Activated gamma-delta T cell treated with Interleukin-2 at 50 U/mL for 16 hours (primary cell): ENCODE results near the gene MLLT11.
"Not testable (repeated sequence)": the region's sequence is repeated elsewhere in the genome, so short reads cannot be mapped to it uniquely, and the experiment has no call there.

ENCODE experiments used
- DNase-seq: peaks from one replicate; pipeline ENCODE4 v3.0.0-alpha.2; 2020

MLLT11 gene

DNA sequence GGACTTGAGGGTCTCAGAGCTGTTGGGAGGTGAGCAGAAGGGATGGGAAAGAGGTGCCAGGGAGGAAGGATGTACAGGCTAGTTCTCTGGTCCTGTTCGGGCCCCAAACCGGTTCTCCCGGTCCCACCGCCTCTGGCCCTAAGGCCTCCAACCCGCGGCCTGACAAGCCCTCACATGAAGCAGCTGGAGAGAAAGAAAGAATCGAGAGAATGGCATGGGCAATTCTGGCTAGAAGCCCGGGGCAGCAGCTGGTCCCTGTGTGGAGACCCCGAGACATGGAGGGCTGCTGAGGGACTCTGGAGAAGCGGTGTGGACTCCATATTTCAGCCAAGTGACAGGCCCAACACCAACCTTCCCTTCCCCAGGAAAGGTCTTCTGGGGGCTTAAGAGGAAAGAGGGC is 1.5 kb upstream of the MLLT11 start:
- no peak for DNase-seq

DNA sequence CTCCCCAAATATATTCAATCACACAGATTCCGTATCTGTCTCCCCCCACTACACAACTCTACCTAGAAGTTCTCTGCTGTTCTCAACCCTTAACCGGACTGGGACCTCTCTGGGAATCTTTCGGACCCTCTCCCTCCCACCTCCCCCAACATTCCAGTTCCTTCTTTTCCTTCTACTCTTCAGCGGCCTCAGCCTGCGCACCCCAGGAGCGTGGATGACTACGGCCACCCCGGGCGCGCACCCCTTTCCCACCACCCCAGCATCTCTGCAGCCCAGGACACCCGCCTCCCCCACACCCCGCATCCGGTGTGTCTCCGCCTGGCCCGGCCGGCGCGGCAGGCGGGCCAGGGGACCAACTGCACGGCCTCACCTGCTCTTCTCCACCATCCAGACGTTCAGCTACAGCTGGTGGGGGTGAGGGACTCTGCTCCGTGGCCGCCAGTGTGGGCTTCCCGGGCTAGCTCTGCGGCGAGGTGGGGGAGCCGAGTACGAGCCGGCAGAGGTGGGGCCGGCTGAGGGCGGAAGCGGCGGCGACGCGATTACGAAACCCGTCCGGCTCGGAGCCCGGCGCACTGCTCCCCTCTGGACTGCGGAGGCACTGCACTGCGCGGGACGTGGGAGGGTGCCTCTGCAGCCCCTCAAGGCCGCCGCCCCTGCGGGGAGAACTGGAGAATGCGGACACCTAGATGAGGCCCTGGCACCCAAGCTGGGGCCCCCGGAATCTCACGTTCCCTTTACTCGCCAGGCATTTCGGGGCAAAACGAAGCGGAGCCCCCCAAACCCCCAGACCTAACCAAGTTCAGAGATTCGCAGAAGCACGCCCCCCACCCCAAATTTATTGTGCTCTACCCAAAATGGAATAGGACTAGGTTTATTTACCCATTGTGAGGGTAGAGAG is 839 bp upstream of the MLLT11 start, which contains the start of gene CDC42SE1:
Gene CDC42SE1 (minus strand): TSS at position 514 of the 898 bp plus-strand sequence. CDS start 3,892 bp downstream, outside the sequence.
- DNase-seq, result peak; percentile 85

DNA sequence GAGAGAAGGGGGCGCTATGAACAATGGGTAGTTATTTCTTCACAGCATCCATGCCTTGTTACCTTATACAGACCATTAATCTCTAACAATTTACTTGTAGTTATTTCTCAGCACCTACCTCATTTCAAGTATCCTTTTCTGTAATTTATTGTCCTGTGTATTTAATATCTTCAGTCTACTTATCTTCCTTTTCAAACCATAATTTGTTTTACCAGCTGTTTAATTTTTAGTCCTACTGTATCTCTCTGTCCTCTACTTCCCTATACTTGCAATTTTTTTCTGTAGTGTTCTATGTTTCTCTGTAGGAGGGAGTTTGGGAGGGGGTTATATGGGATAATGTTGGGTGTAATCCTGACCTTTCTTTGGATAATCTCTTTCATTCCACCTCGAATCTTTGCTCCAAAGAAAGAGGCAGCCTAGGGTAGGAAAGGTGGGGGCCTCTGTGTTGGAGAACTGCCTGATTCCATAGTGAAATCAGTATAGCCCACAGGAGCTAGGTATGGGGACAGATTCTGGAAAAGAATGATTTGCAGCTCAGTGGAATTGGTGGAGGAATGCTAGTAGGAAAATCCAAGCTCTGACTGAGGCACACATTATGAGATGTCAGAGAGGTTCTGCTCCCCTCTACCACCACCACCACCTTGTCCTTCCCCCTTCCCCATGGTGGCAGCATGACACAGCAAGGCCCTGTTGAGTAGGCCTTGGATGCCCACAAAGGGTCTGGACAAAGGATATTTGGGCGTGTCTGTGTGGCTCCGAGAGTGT is 642 bp downstream of the MLLT11 start:
- DNase-seq, result no peak

DNA sequence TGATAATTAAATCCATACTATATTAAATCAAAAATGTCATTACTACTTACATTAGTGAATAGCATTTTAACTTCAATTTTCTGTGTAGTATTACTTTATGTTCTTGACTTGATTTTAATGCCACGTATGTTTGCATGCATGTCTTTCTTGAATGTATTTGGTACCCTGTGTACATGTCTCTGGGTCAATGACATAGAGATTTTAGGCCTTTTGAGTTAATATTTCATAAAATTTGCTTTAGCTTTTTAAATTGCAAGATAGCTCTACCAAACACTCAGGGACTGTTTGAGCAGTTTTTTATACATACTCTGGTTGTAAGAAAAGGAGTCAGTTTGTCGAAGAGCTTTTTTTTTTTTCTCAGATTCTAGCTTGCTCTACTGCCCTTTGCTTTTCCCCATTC is 1.5 kb downstream of the MLLT11 start:
- DNase-seq, result no peak

DNA sequence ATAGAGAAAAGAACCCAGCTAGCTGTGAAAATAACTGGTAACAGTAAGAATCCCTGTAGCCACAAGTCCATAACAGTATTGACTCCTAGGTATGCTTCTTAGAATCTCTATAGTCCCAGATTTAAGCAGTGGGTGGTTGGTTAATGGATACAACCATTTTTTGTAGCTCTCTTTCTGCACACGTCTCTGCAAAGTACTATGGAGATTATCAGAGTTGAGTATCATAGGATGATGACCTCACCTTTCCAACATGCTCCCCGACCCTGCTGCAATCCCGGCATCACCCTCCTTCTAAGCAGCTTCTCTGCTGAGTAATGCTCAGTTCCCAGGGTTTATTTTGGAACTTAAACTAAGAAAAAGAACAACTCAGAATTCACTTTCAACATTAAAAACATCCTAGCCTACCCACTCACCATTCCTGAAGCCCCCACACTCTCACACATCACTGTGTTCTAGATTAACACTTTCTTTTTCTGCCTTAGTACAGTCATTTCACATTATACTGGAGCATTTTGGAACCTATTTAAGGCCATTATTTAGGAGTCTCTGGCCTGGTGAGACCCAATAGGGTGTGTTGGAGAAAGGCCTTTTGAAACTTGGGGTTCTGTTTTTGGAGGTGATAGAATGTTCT is 2.7 kb downstream of the MLLT11 start:
- no peak for DNase-seq

DNA sequence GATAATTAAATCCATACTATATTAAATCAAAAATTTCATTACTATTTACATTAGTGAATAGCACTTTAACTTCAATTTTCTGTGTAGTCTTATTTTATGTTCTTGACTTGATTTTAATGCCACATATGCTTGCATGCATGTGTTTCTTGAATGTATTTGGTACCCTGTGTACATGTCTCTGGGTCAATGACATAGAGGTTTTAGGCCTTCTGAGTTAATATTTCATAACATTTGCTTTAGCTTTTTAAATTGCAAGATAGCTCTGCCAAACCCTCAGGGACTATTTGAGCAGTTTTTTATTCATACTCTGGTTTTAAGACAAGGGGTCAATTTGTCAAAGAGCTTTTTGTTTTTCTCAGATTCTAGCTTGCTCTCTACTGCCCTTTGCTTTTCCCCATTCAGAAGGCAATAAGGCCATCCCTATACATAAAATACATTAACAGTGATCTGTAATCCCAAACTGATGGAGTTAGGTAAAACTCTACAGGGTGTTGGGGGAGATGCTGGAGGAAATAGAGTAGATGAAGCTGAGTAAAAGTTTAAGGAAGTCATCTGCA is 5.0 kb downstream of the MLLT11 start:
- no peak for DNase-seq

DNA sequence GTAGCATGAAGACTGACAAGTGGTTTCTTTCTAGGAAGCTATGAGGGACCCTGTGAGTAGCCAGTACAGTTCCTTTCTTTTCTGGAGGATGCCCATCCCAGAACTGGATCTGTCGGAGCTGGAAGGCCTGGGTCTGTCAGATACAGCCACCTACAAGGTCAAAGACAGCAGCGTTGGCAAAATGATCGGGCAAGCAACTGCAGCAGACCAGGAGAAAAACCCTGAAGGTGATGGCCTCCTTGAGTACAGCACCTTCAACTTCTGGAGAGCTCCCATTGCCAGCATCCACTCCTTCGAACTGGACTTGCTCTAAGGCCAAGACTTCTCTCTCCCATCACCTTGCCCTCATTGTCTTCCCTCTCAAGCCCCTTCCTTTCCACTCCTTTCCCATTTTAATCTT is 7.0 kb downstream of the MLLT11 start:
- no peak for DNase-seq

DNA sequence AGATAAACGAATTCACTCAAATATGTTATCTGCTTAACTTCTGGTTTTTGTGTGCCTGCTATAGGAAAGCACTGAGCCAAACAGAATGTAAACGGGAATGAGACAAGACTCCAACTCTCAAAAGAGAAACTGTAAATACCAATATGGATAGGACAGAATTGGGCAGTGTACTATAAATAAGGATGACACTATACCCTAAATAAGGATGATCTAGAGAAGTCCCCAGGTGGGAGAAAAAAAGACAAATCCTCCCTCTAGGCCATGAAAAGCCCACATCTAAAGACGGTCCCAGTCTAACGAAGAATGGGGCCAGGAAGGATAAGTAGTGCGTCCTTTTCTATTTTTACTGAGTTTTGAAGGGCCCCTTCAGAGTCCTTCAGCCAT is 8.9 kb downstream of the MLLT11 start:
- no peak for DNase-seq

DNA sequence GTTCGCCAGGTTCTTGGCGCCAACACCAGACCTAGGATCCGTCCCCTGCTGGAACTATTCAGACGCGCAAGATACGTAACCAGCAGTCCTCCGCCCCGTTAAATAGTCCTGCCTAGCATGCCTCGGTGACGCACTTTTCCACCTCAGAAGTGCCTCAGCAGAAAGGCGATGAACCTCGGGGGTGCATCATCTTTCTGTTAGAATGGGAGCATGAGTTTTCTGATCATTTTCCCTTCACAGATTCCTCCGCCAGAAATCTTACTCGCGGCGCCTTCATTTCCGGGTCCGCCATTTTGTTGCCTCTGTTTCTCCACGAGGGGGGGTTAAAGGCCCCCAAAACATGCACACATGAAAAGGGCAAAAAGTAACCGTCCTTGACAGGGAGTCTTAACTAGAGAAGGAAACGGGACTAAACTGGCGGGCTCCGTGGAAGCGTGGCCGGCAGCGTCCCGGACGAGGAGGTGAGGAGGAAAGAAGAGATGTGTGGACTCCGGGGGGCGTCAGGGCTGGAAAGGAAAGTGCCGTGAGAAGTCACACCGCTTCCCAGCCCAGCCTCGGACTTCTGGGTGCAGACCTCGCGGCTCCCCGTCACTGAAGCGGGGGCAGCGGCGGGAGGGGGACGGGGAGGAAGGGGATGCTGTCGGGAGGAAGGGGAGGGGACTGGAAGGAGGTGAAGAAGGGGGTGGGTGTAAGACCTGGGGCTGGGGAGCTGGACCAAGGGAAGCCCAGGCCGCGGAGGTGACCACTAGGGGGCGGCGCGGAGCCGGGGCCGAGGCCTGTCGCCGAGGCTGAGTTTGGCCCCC is 10.5 kb downstream of the MLLT11 start, which contains the start of gene GABPB2:
Gene GABPB2 (plus strand): TSS at position 288 of the 803 bp plus-strand sequence. CDS start 17,429 bp downstream, outside the sequence.
- DNase-seq, result peak; percentile 84

DNA sequence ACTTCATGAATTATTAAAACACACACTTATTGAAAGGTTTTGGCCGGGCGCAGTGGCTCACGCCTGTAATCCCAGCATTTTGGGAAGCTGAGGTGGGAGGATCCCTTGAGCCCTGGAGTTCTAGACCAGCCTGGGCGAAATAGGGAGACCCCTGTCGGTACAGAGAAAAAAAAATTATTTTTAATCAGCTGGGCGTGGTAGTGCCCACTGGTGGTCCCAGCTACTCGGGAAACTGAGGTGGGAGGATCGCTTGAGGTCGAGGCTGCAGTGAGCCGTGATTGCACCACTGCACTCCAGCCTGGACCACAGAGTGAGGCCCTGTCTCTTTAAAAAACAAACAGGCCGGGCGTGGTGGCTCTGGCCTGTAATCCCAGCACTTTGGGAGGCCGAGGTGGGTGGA is 12.0 kb downstream of the MLLT11 start:
- no peak for DNase-seq

DNA sequence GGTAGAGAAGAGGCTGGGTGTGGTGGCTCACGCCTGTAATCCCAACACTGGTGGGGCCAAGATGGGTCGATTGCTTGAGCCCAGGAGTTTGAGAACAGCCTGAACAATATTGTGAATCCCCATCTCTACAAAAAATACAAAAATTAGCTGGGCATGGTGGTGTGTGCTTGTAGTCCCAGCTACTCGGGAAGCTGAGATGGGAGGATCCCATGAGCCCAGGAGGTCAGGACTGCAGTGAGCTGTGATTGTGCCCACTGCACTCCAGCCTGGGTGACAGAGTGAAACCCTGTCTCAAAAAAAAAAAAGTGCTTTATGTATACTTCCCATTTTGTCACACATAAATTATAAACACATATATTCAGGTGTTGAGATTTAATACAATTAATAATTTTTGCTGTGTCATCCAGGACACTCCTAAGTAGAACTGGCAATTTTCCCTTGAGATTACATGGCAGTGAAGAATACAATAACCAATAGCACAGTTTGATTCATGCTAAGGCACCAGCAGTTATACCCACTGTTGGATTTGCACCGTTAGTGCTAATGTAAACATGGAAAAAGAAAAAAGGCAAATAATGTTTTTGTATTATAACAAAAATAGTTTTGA is 25.9 kb downstream of the MLLT11 start:
- DNase-seq, result no peak

DNA sequence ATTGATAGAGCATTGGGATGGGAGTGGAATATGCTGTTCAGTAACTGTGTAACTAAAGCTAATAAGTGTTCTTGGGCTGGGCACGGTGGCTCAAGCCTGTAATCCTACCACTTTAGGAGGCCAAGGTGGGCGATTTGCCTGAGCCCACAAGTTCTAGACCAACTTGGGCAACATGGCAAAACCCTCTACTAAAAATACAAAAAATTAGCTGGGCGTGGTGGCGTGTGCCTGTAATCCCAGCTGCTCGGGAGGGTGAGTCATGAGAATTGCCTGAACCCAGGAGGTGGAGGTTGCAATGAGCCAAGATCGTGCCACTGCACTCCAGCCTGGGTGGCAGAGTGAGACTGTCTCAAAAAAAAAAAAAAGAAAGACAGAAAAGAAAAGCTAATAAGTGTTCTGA is 37.2 kb downstream of the MLLT11 start:
- not testable (repeated sequence) for DNase-seq

DNA sequence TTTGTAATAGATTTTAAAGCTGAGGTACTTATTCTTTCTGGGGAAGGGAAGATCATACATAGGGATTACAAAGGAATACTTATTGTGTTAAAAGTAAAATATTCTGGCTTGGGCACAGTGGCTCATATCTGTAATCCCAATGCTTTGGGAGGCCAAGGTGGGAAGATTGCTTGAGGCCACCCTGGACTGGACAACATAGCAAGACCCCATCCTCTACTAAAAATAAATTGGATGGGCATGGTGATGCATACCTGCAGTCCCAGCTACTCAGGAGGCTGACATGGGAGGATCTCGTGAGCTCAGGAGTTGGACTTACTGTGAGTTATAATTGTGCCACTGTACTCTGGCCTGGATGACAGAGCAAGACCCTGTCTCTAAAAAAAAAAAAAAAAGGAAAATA is 37.9 kb downstream of the MLLT11 start:
- DNase-seq, result no peak

DNA sequence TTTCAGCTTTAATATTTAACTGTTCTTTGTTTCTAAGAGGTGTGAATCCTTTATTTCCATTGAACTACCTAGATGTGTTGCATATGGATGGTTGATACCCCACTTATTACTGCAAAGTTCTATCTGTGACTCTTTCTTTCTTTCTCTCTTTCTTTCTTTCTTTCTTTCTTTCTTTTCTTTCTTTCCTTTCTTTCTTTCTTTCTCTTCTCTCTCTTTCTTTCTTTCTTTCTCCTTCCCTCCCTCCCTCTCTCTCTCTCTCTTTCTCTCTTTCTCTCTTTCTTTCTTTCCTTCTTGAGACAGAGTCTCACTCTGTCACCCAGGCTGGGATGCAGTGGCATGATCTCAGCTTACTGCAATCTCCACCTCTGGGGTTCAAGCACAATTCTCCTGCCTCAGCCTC is 44.4 kb downstream of the MLLT11 start:
- no peak for DNase-seq

DNA sequence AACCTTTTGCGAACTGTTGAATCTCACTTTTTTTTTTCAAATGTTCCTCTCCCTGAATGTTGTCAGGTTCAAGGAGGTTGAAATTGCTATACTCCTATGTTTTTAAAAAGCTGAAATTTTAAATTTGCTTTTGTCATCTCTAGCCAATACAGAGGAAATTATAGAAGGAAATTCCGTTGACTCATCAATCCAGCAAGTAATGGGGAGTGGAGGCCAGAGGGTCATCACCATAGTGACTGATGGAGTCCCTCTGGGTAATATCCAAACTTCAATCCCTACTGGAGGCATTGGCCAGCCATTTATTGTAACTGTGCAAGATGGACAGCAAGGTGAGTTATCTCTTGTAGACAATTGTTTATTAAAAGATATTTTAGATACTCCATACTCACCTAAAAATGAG is 46.7 kb downstream of the MLLT11 start:
- DNase-seq, result no peak

DNA sequence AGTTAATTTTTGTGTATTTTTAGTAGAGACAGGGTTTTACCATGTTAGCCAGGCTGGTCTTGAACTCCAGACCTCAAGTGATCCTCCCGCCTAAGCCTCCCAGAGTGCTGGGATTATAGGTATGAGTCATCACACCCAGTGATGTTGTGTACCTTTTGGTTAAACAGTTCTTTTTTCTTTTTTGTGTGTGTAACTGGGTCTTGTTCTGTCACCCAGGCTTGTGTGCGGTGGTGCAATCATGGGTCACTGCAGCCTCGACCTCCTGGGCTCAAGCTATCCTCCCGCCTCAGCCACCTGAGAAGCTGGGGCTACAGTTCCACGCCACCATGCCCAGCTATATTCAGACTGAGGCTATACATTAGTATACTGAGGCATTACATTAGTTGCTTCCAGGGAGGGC is 48.1 kb downstream of the MLLT11 start:
- no peak for DNase-seq

DNA sequence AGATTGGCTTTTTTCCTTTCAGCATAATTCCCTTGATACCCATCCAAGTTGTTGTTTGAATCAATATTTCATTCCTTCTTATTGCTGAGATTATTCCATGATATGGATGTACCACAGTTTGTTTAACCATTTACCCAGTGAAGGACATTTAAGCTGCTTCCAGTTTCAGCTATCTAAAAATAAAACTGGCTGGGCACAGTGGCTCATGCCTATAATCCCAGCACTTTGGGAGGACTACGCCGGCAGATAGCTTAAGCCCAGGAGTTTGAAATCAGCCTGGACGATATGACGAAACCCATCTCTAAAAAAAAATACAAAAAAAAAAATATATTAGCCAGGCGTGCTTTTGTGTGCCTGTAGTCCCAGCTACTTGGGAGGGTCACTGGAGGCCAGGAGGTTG is 53.7 kb downstream of the MLLT11 start:
- no peak for DNase-seq
